Neural progenitor cell (in vitro differentiated cells): Measurements from ENCODE around the gene C2orf68.

Experiments
- EZH2 ChIP-seq: fragments of 200-600 bp; sonication (generic); IDR thresholded peaks from 2 replicates; pipeline ENCODE4 v1.6.1; 2017; ENCODE audit warnings: antibody characterized with exemption, mild to moderate bottlenecking, moderate library complexity
- TF ChIP-seq, protein P1 (sequence below): fragments of 200-600 bp; sonication (generic); IDR thresholded peaks from 2 replicates; pipeline ENCODE4 v1.5.1; 2017; ENCODE audit warnings: antibody characterized with exemption, mild to moderate bottlenecking

DNA sequence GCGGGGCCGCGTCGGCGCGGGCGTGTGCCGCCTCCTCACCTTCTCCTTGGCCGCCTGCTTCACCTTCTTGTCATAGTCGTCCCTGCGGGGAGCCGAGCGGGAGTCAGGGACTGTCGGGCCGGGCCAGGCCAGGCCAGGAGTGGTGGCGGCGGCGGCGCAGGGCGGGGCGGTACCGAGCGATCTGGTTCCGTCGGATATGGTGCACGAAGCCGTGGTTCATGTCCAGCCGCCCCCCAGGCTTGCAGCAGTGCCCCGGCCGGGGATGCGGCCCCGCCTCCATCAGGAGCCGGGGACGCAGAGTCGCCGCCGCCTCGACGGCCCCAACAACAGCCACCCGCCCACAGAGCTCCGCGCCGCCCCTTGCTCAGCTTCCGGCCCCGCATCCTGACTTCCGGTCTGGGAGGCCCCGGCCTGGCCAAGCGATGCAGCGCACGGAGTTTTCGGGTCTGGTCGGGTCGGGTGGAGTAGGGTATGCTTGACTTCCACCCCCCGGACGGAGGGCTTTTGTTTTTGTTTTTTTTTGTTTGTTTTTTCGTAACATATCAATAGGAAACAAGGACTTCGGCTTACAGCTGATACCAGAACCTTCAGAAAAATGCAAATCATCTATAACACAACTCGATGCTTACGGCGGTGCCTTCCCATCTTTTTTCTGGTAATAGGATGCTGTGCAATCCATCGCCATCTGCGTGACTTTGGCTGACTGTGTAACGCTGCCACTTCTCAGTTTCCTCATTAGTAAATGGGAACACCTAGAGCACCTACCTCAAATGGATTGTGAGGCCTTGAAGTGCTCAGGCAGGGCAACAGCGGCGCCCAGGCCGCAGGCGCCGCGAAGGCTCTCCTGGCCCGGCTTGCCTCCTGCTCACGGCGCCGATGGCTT is at the start of gene C2orf68:
- TF ChIP-seq, protein P1, sequence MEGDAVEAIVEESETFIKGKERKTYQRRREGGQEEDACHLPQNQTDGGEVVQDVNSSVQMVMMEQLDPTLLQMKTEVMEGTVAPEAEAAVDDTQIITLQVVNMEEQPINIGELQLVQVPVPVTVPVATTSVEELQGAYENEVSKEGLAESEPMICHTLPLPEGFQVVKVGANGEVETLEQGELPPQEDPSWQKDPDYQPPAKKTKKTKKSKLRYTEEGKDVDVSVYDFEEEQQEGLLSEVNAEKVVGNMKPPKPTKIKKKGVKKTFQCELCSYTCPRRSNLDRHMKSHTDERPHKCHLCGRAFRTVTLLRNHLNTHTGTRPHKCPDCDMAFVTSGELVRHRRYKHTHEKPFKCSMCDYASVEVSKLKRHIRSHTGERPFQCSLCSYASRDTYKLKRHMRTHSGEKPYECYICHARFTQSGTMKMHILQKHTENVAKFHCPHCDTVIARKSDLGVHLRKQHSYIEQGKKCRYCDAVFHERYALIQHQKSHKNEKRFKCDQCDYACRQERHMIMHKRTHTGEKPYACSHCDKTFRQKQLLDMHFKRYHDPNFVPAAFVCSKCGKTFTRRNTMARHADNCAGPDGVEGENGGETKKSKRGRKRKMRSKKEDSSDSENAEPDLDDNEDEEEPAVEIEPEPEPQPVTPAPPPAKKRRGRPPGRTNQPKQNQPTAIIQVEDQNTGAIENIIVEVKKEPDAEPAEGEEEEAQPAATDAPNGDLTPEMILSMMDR = no peak
- no peak for TF ChIP-seq EZH2
